Trophoblast cell (in vitro differentiated cells and primary cell): Measurements from ENCODE around the gene TMEM248.
"Not testable (repeated sequence)": the region's sequence is repeated elsewhere in the genome, so short reads cannot be mapped to it uniquely, and the experiment has no call there.

Experiments
- DNase-seq, 2 donors: peaks; one replicate each; pipeline ENCODE4 v3.0.0-alpha.2; 2016
- H2AFZ ChIP-seq: 2 replicates; pipeline ENCODE4 v1.6.1; 2013; ENCODE audit warnings: low read length, moderate library complexity, mild to moderate bottlenecking; ENCODE audit not compliant: insufficient read depth, poor library complexity
- H2AK5ac ChIP-seq: 2 replicates; pipeline ENCODE4 v1.6.1; 2013; ENCODE audit warnings: mild to moderate bottlenecking, low read length
- H2BK120ac ChIP-seq: 2 replicates; pipeline ENCODE4 v1.6.1; 2013; ENCODE audit warnings: low read length, mild to moderate bottlenecking, moderate library complexity; ENCODE audit not compliant: insufficient read depth, poor library complexity
- H2BK12ac ChIP-seq: 2 replicates; pipeline ENCODE4 v1.6.1; 2013; ENCODE audit warnings: mild to moderate bottlenecking, low read length, moderate library complexity
- H2BK5ac ChIP-seq: 2 replicates; pipeline ENCODE4 v1.6.1; 2013; ENCODE audit warnings: low read length, low read depth, moderate library complexity, mild to moderate bottlenecking; ENCODE audit not compliant: poor library complexity
- H3K14ac ChIP-seq: 2 replicates; pipeline ENCODE4 v1.6.1; 2013; ENCODE audit warnings: mild to moderate bottlenecking, low read length
- H3K18ac ChIP-seq: 2 replicates; pipeline ENCODE4 v1.6.1; 2013; ENCODE audit warnings: mild to moderate bottlenecking, low read length
- H3K23ac ChIP-seq: 2 replicates; pipeline ENCODE4 v1.6.1; 2013; ENCODE audit warnings: low read length
- H3K27ac ChIP-seq: 2 replicates; pipeline ENCODE4 v1.5.1; 2013; ENCODE audit warnings: low read depth, mild to moderate bottlenecking, inconsistent platforms, low read length, moderate library complexity
- H3K27me3 ChIP-seq: 2 replicates; pipeline ENCODE4 v1.6.1; 2013; ENCODE audit warnings: inconsistent platforms, mild to moderate bottlenecking, low read length, moderate library complexity; ENCODE audit not compliant: insufficient read depth
- H3K36me3 ChIP-seq, 2 experiments: 1 replicate in 1 of 2; 2 replicates in 1 of 2; pipeline ENCODE4 v1.6.1; 2013; ENCODE audit warnings: low read length in 2 of 2, mild to moderate bottlenecking in 2 of 2, moderate library complexity in 1 of 2; ENCODE audit not compliant: insufficient read depth in 2 of 2, control insufficient read depth in 1 of 2
- H3K4ac ChIP-seq: 2 replicates; pipeline ENCODE4 v1.6.1; 2013; ENCODE audit warnings: low read depth, mild to moderate bottlenecking, low read length, moderate library complexity
- H3K4me1 ChIP-seq, 2 experiments: 1 replicate in 1 of 2; 2 replicates in 1 of 2; pipeline ENCODE4 v1.6.1; 2013; ENCODE audit warnings: low read length in 2 of 2, mild to moderate bottlenecking in 2 of 2, moderate library complexity in 1 of 2; ENCODE audit not compliant: insufficient read depth in 2 of 2, control insufficient read depth in 1 of 2
- H3K4me2 ChIP-seq: 2 replicates; pipeline ENCODE4 v1.6.1; 2013; ENCODE audit warnings: inconsistent platforms, mild to moderate bottlenecking, low read length, moderate library complexity
- H3K4me3 ChIP-seq: 2 replicates; pipeline ENCODE4 v1.5.1; 2013; ENCODE audit warnings: mild to moderate bottlenecking, low read depth, low read length, inconsistent platforms
- H3K79me1 ChIP-seq: one replicate; pipeline ENCODE4 v1.6.1; 2013; ENCODE audit warnings: low read length
- H3K79me2 ChIP-seq: 2 replicates; pipeline ENCODE4 v1.6.1; 2013; ENCODE audit warnings: low read length, mild to moderate bottlenecking; ENCODE audit not compliant: control insufficient read depth, insufficient read depth, poor library complexity
- H3K9ac ChIP-seq: 2 replicates; pipeline ENCODE4 v1.6.1; 2013; ENCODE audit warnings: mild to moderate bottlenecking, low read length
- H3K9me3 ChIP-seq: 2 replicates; pipeline ENCODE4 v1.6.1; 2013; ENCODE audit warnings: low read depth, mild to moderate bottlenecking, control low read depth, inconsistent platforms, low read length; ENCODE audit not compliant: insufficient read depth
- H4K12ac ChIP-seq: 2 replicates; pipeline ENCODE4 v1.6.1; 2013; ENCODE audit warnings: low read depth, mild to moderate bottlenecking, low read length, moderate library complexity
- H4K8ac ChIP-seq: 2 replicates; pipeline ENCODE4 v1.6.1; 2013; ENCODE audit warnings: low read depth, mild to moderate bottlenecking, low read length, moderate library complexity
- H4K91ac ChIP-seq: one replicate; pipeline ENCODE4 v1.6.1; 2013; ENCODE audit warnings: low read depth, mild to moderate bottlenecking, low read length, moderate library complexity
- WGBS: extraction: QIAGEN DNeasy Blood & Tissue Kit; methylation state at CpG from one replicate; pipeline ENCODE4 v1.1.7; 2013; ENCODE audit warnings: missing lambda C conversion rate; ENCODE audit not compliant: insufficient read length, insufficient coverage; ENCODE audit errors: extremely low coverage; 5-methylcytosine and 5-hydroxymethylcytosine counted together

TMEM248 gene

DNA sequence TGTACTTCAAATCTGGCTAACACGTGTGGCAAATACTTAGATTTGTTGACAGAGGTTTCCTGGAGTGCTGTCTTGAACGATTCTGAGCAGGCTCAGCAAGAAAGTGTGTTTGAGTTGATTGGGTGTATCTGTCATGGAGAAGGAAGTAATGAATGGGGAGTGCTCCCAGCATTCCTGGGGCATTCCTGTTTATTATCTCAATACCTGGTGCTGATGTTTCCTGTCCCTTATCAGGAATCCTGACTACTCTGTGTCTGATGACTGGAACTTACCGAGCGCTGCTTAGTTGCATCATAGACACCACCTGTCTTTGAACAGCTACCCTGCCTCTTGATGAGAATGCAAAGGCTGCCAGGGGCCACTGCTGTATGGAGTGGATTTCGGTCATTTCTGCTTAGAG, 41.0 kb upstream of the TMEM248 start:
- no peak overlapping the region for H3K27ac ChIP-seq
- H3K4me1 ChIP-seq: peaks cover 0 to 7% of the 10 kb centered on the region in 2 experiments
- H2BK12ac ChIP-seq: no peak overlapping the region
- no peak overlapping the region for H4K12ac ChIP-seq
- H3K4ac ChIP-seq: no peak overlapping the region
- no peak overlapping the region for H3K23ac ChIP-seq
- H3K36me3 ChIP-seq: no peaks in the 10 kb centered on the region
- no peaks in the 10 kb centered on the region for H3K79me2 ChIP-seq
- DNase-seq: peak; percentile 87 to 90
- H2BK120ac ChIP-seq: no peak overlapping the region
- H3K79me1 ChIP-seq: no peaks in the 10 kb centered on the region
- no peaks in the 10 kb centered on the region for H3K27me3 ChIP-seq
- H3K9ac ChIP-seq: no peak overlapping the region
- H3K4me3 ChIP-seq: no peak overlapping the region
- H3K14ac ChIP-seq: no peak overlapping the region
- H3K9me3 ChIP-seq: no peaks in the 10 kb centered on the region
- no peak overlapping the region for H2AFZ ChIP-seq
- H2BK5ac ChIP-seq: no peak overlapping the region
- WGBS: no CpG with 5 or more reads among the region's 5 CpGs
- no peak overlapping the region for H3K4me2 ChIP-seq
- H4K8ac ChIP-seq: no peak overlapping the region
- no peak overlapping the region for H2AK5ac ChIP-seq
- no peak overlapping the region for H4K91ac ChIP-seq
- H3K18ac ChIP-seq: no peak overlapping the region

DNA sequence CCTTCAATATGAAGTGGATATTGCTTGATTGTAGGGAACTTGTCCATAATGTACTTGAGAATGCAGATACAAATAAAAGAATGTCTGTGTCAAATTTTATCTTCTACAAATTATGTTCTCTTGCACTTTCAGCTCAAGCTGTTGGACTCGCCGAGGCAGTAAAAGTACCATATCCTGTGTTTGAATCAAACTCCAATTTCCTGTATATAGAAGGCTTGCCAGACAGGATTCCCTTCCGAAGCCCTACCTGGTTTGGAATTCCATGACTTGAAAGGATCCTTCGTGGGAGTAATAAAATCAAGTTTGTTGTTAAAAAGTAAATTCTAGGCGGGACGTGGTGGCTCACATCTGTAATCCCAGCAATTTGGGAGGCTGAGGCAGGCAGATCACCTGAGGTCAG, 40.4 kb upstream of the TMEM248 start:
- not testable (repeated sequence) for H2AFZ ChIP-seq
- WGBS: no CpG with 5 or more reads among the region's 6 CpGs

DNA sequence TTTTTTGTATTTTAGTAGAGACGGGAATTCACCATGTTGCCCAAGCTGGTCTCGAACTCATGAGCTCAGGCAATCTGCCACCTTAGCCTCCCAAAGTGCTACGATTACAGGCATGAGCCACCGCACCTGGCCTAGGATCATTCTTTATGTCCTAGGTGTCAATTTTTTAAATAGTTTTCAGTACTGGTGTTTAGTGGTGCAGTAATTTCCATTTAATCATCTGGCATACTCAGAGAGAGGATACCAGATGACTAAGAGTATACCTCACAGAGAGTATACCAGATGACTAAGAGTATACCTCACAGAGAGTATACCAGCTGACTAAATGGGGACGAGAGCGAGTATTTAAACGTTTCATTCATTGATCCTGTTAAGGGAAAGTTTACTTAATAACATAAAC, 37.3 kb upstream of the TMEM248 start:
- Histone ChIP-seq H3K4ac (no peak overlapping the region), H3K18ac (no peak overlapping the region), H2BK120ac (no peak overlapping the region), H4K8ac (no peak overlapping the region), H3K4me3 (no peak overlapping the region), H3K4me1 (peaks cover 0 to 14% of the 10 kb centered on the region in 2 experiments), H3K36me3 (peaks cover 0 to 4% of the 10 kb centered on the region in 2 experiments), H2BK5ac (no peak overlapping the region), H4K91ac (no peak overlapping the region), H3K27ac (no peak overlapping the region), H3K14ac (no peak overlapping the region), H3K79me2 (no peaks in the 10 kb centered on the region), H2BK12ac (no peak overlapping the region), H2AK5ac (no peak overlapping the region), H3K9me3 (no peaks in the 10 kb centered on the region), H3K4me2 (no peak overlapping the region), H3K9ac (no peak overlapping the region), H2AFZ (no peak overlapping the region), H3K27me3 (no peaks in the 10 kb centered on the region), H4K12ac (no peak overlapping the region), H3K79me1 (no peaks in the 10 kb centered on the region), H3K23ac (no peak overlapping the region)
- no CpG with 5 or more reads among the region's 7 CpGs for WGBS
- peak; percentile 63 to 76 for DNase-seq

More for the DNA sequence above, 40.4 kb upstream of the TMEM248 start:
- H3K4me1 ChIP-seq, H3K9me3 ChIP-seq, H3K27ac ChIP-seq, H2BK5ac ChIP-seq, H2BK12ac ChIP-seq, H3K4ac ChIP-seq, H3K4me3 ChIP-seq, H4K8ac ChIP-seq, H3K9ac ChIP-seq, H2AK5ac ChIP-seq, H3K4me2 ChIP-seq, H3K79me1 ChIP-seq, H3K23ac ChIP-seq, H4K12ac ChIP-seq, H4K91ac ChIP-seq, H3K27me3 ChIP-seq, H3K18ac ChIP-seq, H3K36me3 ChIP-seq, H3K14ac ChIP-seq, H2BK120ac ChIP-seq, H3K79me2 ChIP-seq: not testable (repeated sequence)
- peak; percentile 22 to 60 for DNase-seq

DNA sequence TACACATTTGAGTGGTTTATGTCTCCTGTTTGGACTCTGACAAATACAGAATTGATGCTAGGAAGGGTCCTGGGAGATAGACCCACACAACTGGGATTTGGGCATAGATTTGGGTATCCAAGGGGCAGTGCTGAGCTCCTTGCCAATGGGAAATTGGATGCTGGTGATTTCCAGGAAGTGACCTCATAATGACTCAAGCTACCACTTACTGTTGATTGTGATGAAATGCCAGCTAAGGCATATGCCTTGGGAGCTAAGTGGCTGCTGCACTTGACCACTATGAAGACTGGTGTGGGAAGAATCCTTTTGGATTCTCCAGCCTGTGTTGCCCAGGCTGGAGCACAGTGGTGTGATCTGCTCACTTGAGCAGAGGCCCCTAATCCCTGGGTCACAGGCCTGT, 36.5 kb upstream of the TMEM248 start:
- H3K9me3 ChIP-seq, H3K4me3 ChIP-seq, H3K14ac ChIP-seq, H3K79me1 ChIP-seq, H3K27ac ChIP-seq, H3K9ac ChIP-seq, H3K27me3 ChIP-seq, H2BK120ac ChIP-seq, H3K4me2 ChIP-seq, H3K36me3 ChIP-seq, H2BK12ac ChIP-seq, H3K79me2 ChIP-seq, H2AK5ac ChIP-seq, H4K12ac ChIP-seq, H4K8ac ChIP-seq, H3K18ac ChIP-seq, H4K91ac ChIP-seq, H2AFZ ChIP-seq, H3K23ac ChIP-seq, H3K4ac ChIP-seq, H2BK5ac ChIP-seq: not testable (repeated sequence)
- H3K4me1 ChIP-seq: peaks cover 0 to 13% of the 10 kb centered on the region in 2 experiments
- DNase-seq: peak in 1 of 2 donors; percentile 18
